Panc1 (cell line): Measurements from ENCODE around the gene TFDP2. TPM values are rescaled to one million over a fixed set of nuclear protein-coding genes. Genes with fewer than 3 reads are reported as not detected.

ENCODE experiments used
- ATAC-seq: fragments of 200-7000 bp; cut with Tn5 transposase; 2 replicates; pipeline ENCODE4 v1.9.1; 2020; ENCODE audit warnings: mild to moderate bottlenecking, moderate library complexity
- BruUV-seq: library from RNA; stranded (reverse); fragments of 400-500 nt; replicated peaks from 2 replicates; lab custom pipeline; 2021; lab: Mats Ljungman, UMichigan
- CTCF ChIA-PET: fragments of 300-600 bp; sonication (Branson Sonifier 250); formaldehyde crosslinking; loops from one replicate; lab custom pipeline; 2022; ENCODE audit warnings: antibody characterized with exemption; lab: Charles Lee
- POLR2A ChIA-PET: fragments of 300-600 bp; sonication (Branson Sonifier 250); formaldehyde crosslinking; loops from one replicate; lab custom pipeline; 2022; ENCODE audit warnings: antibody characterized with exemption; lab: Charles Lee
- DNase-seq: peaks from one replicate; pipeline ENCODE4 v3.0.0-alpha.2; 2010; ENCODE audit warnings: low read depth, low spot score
- H3K27ac ChIP-seq: 2 replicates; pipeline ENCODE4 v1.5.1; 2011; ENCODE audit warnings: mild to moderate bottlenecking, low read length, inconsistent platforms
- H3K27me3 ChIP-seq: fragments of 200-500 bp; sonication (Bioruptor generic); 2 replicates; pipeline ENCODE4 v1.6.0; 2014; ENCODE audit warnings: low read length, inconsistent platforms; ENCODE audit not compliant: control insufficient read depth, insufficient read depth
- H3K36me3 ChIP-seq: fragments of 200-500 bp; sonication (Bioruptor generic); 2 replicates; pipeline ENCODE4 v1.5.1; 2014; ENCODE audit warnings: inconsistent platforms, mild to moderate bottlenecking, low read length, moderate library complexity; ENCODE audit not compliant: control insufficient read depth, insufficient read depth
- H3K4me1 ChIP-seq: 2 replicates; pipeline ENCODE4 v1.5.1; 2011; ENCODE audit warnings: inconsistent platforms, mild to moderate bottlenecking, low read length, moderate library complexity; ENCODE audit not compliant: control insufficient read depth, insufficient read depth
- H3K4me3 ChIP-seq, 2 experiments: 2 replicates each; pipeline ENCODE4 v1.5.1; 2011 to 2012; ENCODE audit warnings: low read depth in 2 of 2, low read length in 2 of 2, mild to moderate bottlenecking in 2 of 2, inconsistent platforms in 1 of 2, moderate library complexity in 1 of 2
- H3K9me3 ChIP-seq: fragments of 200-500 bp; sonication (Bioruptor generic); 2 replicates; pipeline ENCODE4 v1.5.1; 2014; ENCODE audit warnings: low read depth, mild to moderate bottlenecking, inconsistent platforms, low read length, moderate library complexity; ENCODE audit not compliant: control insufficient read depth, insufficient read depth
- POLR2AphosphoS5 ChIP-seq: IDR thresholded peaks from 2 replicates; pipeline ENCODE4 v1.6.1; 2012; ENCODE audit warnings: mild to moderate bottlenecking, low read depth, low read length, moderate library complexity
- SIN3A ChIP-seq: IDR thresholded peaks from 2 replicates; pipeline ENCODE4 v1.6.1; 2012; ENCODE audit warnings: low read depth, mild to moderate bottlenecking, low read length, moderate library complexity, borderline replicate concordance; ENCODE audit not compliant: insufficient read depth
- TCF7L2 ChIP-seq: IDR thresholded peaks from 2 replicates; pipeline ENCODE4 v1.6.1; 2011; ENCODE audit warnings: mild to moderate bottlenecking, low read depth, low read length, inconsistent platforms
- in situ Hi-C: cut with HindIII; loops from 2 replicates; pipeline ENCODE4 v1.10.0; 2016; ENCODE audit warnings: low sequenced_read_pairs, low pct_unique_long_range_greater_than_20kb
- intact Hi-C: fragments of 100-400 bp; cut with micrococcal nuclease; formaldehyde crosslinking; loops from one replicate; pipeline ENCODE4 v1.10.0; 2022; ENCODE audit not compliant: unreplicated experiment
- total RNA-seq: library from RNA; stranded (reverse); gene quantifications from one replicate; pipeline ENCODE4 v1.2.1, GENCODE V29; 2021; ENCODE audit not compliant: unreplicated experiment
- TF ChIP-seq, protein P1 (sequence below): fragments of 450-650 bp; IDR thresholded peaks from 2 replicates; pipeline ENCODE4 v1.5.1; 2017; ENCODE audit warnings: mild to moderate bottlenecking
- TF ChIP-seq, protein P2 (sequence below), 2 experiments: IDR thresholded peaks; 2 replicates each; pipeline ENCODE4 v1.6.1; 2011 to 2012; ENCODE audit warnings: low read depth in 2 of 2, control low read depth in 1 of 2, low read length in 1 of 2, mild to moderate bottlenecking in 1 of 2, moderate library complexity in 1 of 2; ENCODE audit not compliant: insufficient read depth in 1 of 2

TFDP2 gene
- total RNA-seq, 1 experiment from 2014 or later = 66.3 TPM

DNA sequence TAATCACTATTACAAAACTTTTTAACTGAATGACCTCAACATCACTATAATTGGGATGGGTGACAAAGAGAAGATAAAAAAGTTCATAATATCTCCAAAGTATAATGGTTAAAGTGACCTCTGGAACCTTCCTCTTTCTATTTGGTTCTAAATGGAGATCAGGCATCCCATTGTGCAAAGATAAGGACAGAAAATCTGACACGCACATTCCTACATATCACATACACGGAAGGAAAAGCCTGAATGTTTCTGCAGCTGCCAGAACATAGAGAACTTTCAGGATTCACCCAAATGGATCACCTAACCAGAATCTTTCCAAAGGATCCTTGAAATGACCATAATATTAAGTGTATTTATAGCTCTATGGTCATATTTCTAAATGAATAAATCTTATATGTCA, 128.2 kb downstream of the TFDP2 start:
- ChIA-PET POLR2A (no interaction called here), CTCF (no interaction called here)
- no TSS peak for BruUV-seq
- Histone ChIP-seq H3K27me3 (no peaks in the 10 kb centered on the region), H3K36me3 (no peaks in the 10 kb centered on the region), H3K4me3 (no peak overlapping the region), H3K4me1 (no peaks in the 10 kb centered on the region), H3K27ac (no peak overlapping the region; the same call in 1 of the 2 replicates), H3K9me3 (no peaks in the 10 kb centered on the region)
- DNase-seq = no peak
- ATAC-seq = no peak
- intact Hi-C loops = loop anchor here (5.0 kb wide), 1 partner anchor 86 kb away; no protein-coding TSS in a partner anchor
- in situ Hi-C loops = no loop called here
- TF ChIP-seq POLR2AphosphoS5 (no peak), TCF7L2 (no peak), SIN3A (no peak)
- TF ChIP-seq, protein P1, sequence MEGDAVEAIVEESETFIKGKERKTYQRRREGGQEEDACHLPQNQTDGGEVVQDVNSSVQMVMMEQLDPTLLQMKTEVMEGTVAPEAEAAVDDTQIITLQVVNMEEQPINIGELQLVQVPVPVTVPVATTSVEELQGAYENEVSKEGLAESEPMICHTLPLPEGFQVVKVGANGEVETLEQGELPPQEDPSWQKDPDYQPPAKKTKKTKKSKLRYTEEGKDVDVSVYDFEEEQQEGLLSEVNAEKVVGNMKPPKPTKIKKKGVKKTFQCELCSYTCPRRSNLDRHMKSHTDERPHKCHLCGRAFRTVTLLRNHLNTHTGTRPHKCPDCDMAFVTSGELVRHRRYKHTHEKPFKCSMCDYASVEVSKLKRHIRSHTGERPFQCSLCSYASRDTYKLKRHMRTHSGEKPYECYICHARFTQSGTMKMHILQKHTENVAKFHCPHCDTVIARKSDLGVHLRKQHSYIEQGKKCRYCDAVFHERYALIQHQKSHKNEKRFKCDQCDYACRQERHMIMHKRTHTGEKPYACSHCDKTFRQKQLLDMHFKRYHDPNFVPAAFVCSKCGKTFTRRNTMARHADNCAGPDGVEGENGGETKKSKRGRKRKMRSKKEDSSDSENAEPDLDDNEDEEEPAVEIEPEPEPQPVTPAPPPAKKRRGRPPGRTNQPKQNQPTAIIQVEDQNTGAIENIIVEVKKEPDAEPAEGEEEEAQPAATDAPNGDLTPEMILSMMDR = no peak
- TF ChIP-seq, protein P2, sequence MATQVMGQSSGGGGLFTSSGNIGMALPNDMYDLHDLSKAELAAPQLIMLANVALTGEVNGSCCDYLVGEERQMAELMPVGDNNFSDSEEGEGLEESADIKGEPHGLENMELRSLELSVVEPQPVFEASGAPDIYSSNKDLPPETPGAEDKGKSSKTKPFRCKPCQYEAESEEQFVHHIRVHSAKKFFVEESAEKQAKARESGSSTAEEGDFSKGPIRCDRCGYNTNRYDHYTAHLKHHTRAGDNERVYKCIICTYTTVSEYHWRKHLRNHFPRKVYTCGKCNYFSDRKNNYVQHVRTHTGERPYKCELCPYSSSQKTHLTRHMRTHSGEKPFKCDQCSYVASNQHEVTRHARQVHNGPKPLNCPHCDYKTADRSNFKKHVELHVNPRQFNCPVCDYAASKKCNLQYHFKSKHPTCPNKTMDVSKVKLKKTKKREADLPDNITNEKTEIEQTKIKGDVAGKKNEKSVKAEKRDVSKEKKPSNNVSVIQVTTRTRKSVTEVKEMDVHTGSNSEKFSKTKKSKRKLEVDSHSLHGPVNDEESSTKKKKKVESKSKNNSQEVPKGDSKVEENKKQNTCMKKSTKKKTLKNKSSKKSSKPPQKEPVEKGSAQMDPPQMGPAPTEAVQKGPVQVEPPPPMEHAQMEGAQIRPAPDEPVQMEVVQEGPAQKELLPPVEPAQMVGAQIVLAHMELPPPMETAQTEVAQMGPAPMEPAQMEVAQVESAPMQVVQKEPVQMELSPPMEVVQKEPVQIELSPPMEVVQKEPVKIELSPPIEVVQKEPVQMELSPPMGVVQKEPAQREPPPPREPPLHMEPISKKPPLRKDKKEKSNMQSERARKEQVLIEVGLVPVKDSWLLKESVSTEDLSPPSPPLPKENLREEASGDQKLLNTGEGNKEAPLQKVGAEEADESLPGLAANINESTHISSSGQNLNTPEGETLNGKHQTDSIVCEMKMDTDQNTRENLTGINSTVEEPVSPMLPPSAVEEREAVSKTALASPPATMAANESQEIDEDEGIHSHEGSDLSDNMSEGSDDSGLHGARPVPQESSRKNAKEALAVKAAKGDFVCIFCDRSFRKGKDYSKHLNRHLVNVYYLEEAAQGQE (IDR thresholded peaks at IDR 0.05; ENCODE audit: insufficient read depth in 1 of 2, low read depth in 2 of 2, low read length in 1 of 2) = no peak

DNA sequence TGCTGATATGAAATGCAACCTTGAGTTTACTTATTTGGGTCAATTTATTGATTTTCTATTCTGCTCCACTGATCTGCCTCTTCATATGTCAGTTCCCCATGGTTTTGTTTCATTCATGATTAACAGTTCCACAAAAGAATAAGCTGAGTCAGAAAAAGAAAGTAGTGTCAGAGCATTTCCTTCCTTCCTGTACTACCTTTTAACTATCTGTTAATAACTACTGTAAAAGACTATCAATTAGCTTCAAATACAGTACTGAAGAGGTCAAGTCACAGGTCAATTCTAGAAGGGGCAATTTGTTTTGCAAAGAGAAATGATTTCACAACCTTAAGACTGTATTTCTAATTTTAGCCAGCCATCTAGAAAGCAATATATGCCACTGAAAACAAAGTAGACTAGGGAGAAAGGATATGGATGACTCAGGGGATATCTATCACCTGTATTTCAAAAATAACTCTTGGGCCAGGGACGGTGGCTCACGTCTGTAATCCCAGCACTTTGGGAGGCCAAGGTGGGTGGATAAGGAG, 129.5 kb downstream of the TFDP2 start:
- BruUV-seq = no TSS peak
- H3K4me3 ChIP-seq = no peak overlapping the region
- ChIA-PET CTCF (no interaction called here), POLR2A (no interaction called here)
- no peak for TF ChIP-seq TCF7L2
- H3K36me3 ChIP-seq = no peaks in the 10 kb centered on the region
- in situ Hi-C loops = no loop called here
- no peaks in the 10 kb centered on the region for H3K9me3 ChIP-seq
- intact Hi-C loops = loop anchor here (5.0 kb wide), 1 partner anchor 87 kb away; no protein-coding TSS in a partner anchor
- H3K27ac ChIP-seq = no peak overlapping the region
- H3K4me1 ChIP-seq = no peaks in the 10 kb centered on the region
- no peaks in the 10 kb centered on the region for H3K27me3 ChIP-seq
- DNase-seq = no peak
- no peak for ATAC-seq

DNA sequence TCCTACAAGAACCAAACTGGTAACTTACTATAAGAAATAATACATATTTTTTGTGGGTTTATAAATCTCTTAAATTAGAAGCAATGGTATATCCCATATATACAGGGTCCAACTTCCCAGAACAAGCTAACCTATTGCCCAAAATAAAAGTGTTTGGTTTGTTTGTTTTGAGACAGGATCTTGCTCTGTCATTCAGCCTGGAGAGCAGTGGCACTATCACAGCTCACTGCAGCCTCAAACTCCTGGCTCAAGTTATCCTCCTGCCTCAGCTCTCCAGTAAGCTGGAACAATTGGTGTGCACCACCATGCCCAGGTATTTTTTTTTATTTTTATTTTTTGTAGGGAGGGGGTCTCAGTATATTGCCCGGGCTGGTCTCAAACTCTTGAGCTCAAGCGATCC, 135.4 kb downstream of the TFDP2 start:
- Histone ChIP-seq H3K4me3 (no peak overlapping the region), H3K27ac (no peak overlapping the region), H3K36me3 (no peaks in the 10 kb centered on the region), H3K9me3 (no peaks in the 10 kb centered on the region), H3K27me3 (no peaks in the 10 kb centered on the region), H3K4me1 (no peaks in the 10 kb centered on the region)
- ChIA-PET CTCF (no interaction called here), POLR2A (interaction anchor here (0.5 kb wide), 1 partner anchor 112 kb away, joined by 3 read pairs; no protein-coding TSS in a partner anchor)
- intact Hi-C loops (no loop called here), in situ Hi-C loops (no loop called here)
- BruUV-seq = no TSS peak
- DNase-seq (no peak), ATAC-seq (no peak)
- no peak for TF ChIP-seq POLR2AphosphoS5
- TF ChIP-seq, protein P1 = no peak
- TF ChIP-seq TCF7L2 = no peak
- no peak for TF ChIP-seq SIN3A
- TF ChIP-seq, protein P2 (IDR thresholded peaks at IDR 0.05; ENCODE audit: insufficient read depth in 1 of 2, low read depth in 2 of 2, low read length in 1 of 2) = no peak
